M059J (cell line): ENCODE data around the gene CCDC117. TPM values are rescaled to one million over a fixed set of nuclear protein-coding genes. Genes with fewer than 3 reads are reported as not detected.
A peak's percentile ranks its signal among the peaks of the same experiment; 100 is the strongest.

Experiments used
- DNase-seq: peaks from one replicate; pipeline ENCODE4 v3.0.0-alpha.2; 2012; ENCODE audit warnings: low read depth
- total RNA-seq: library from RNA; depleted of rRNA; stranded (reverse); fragments of >200 nt; shearing (Covaris generic); gene quantifications from 2 replicates; pipeline ENCODE4 v1.2.3, GENCODE V29; 2014

Gene CCDC117
- total RNA-seq, 1 experiment from 2014 or later = 35.2 TPM

GRCh38 chr22:28769394-28770085 lies 3.0 kb upstream of the CCDC117 start:
- no peak for DNase-seq

GRCh38 chr22:28771195-28771791 lies 1.2 kb upstream of the CCDC117 start:
- DNase-seq = peak; percentile 17

GRCh38 chr22:28773461-28773867 lies 969 bp downstream of the CCDC117 start:
- peak; percentile 71 for DNase-seq

- no peak for DNase-seq
Observed at GRCh38 chr22:28774378-28774777, 1.9 kb downstream of the CCDC117 start.

GRCh38 chr22:28779833-28780232 lies 7.3 kb downstream of the CCDC117 start:
- no peak for DNase-seq

GRCh38 chr22:28780296-28780695 lies 7.8 kb downstream of the CCDC117 start:
- DNase-seq = no peak

- no peak for DNase-seq
Observed at GRCh38 chr22:28783786-28784671, 11.5 kb downstream of the CCDC117 start.

GRCh38 chr22:28788601-28789000 lies 16.1 kb downstream of the CCDC117 start:
- DNase-seq = no peak

GRCh38 chr22:28791124-28791523 lies 18.6 kb downstream of the CCDC117 start:
- no peak for DNase-seq

GRCh38 chr22:28791841-28792490 lies 19.5 kb downstream of the CCDC117 start:
- DNase-seq = no peak

GRCh38 chr22:28792491-28793383 lies 20.2 kb downstream of the CCDC117 start:
- DNase-seq = no peak

GRCh38 chr22:28793976-28794584 lies 21.6 kb downstream of the CCDC117 start:
- DNase-seq = no peak

GRCh38 chr22:28795071-28795693 lies 22.7 kb downstream of the CCDC117 start:
- DNase-seq = no peak

- no peak for DNase-seq
Observed at GRCh38 chr22:28795932-28796856, 23.7 kb downstream of the CCDC117 start.

GRCh38 chr22:28798810-28799605 lies 26.5 kb downstream of the CCDC117 start:
- DNase-seq = peak; percentile 72

- peak; percentile 53 for DNase-seq
Observed at GRCh38 chr22:28799606-28800307, 27.3 kb downstream of the CCDC117 start.

- DNase-seq = peak; percentile 89
Observed at GRCh38 chr22:28800308-28801041, 28.0 kb downstream of the CCDC117 start, which contains the start of gene XBP1. TSS of gene XBP1 (minus strand) at chr22:28800569.
